Measurements from ENCODE around the gene TM9SF4.

- TF ChIP-seq MAX (IDR thresholded peaks at IDR 0.05) (no peak), EP300 (IDR thresholded peaks at IDR 0.05; ENCODE audit: borderline replicate concordance) (no peak), TAF1 (IDR thresholded peaks at IDR 0.05; ENCODE audit: low read depth) (no peak), ZBTB7A (IDR thresholded peaks at IDR 0.05; ENCODE audit: low read depth) (no peak), CEBPB (IDR thresholded peaks at IDR 0.05) (no peak), RAD21 (IDR thresholded peaks at IDR 0.05; ENCODE audit: low read depth) (no peak), REST (IDR thresholded peaks at IDR 0.05; ENCODE audit: low read depth) (no peak)
Observed at GRCh38 chr20:32135983-32136515, 26.5 kb downstream of the TM9SF4 start.

All from Ishikawa (cell line).